Smooth muscle cell (in vitro differentiated cells): ENCODE measurements around the gene HES3. TPM values are rescaled to one million over a fixed set of nuclear protein-coding genes. Genes with fewer than 3 reads are reported as not detected.

Experiments used
- DNase-seq: peaks from one replicate; lab custom pipeline; 2025; ENCODE audit not compliant: unreplicated experiment; lab: John Stamatoyannopoulos, UW
- H2AFZ ChIP-seq: fragments of 200-600 bp; sonication (generic); 2 replicates; pipeline ENCODE4 v1.6.0; 2016; ENCODE audit warnings: antibody characterized with exemption, low read depth, mild to moderate bottlenecking
- H3F3A ChIP-seq: fragments of 200-600 bp; sonication (generic); 2 replicates; pipeline ENCODE4 v1.6.0; 2017; ENCODE audit warnings: antibody characterized with exemption, low read depth
- H3K27ac ChIP-seq: fragments of 200-600 bp; sonication (generic); 2 replicates; pipeline ENCODE4 v1.5.1; 2016; ENCODE audit warnings: low read depth, mild to moderate bottlenecking
- H3K27me3 ChIP-seq: fragments of 200-600 bp; sonication (generic); 2 replicates; pipeline ENCODE4 v1.6.1; 2016; ENCODE audit warnings: low read depth, mild to moderate bottlenecking
- H3K36me3 ChIP-seq: fragments of 200-600 bp; sonication (generic); 2 replicates; pipeline ENCODE4 v1.5.1; 2016; ENCODE audit warnings: low read depth
- H3K4me1 ChIP-seq: fragments of 200-600 bp; sonication (generic); 2 replicates; pipeline ENCODE4 v1.5.1; 2016; ENCODE audit warnings: low read depth
- H3K4me2 ChIP-seq: fragments of 200-600 bp; sonication (generic); 2 replicates; pipeline ENCODE4 v1.6.0; 2016; ENCODE audit warnings: mild to moderate bottlenecking
- H3K4me3 ChIP-seq: fragments of 200-600 bp; sonication (generic); 2 replicates; pipeline ENCODE4 v1.5.1; 2016; ENCODE audit warnings: mild to moderate bottlenecking
- H3K79me2 ChIP-seq: fragments of 200-600 bp; sonication (generic); 2 replicates; pipeline ENCODE4 v1.6.0; 2016; ENCODE audit warnings: low read depth, mild to moderate bottlenecking
- H3K9ac ChIP-seq: fragments of 200-600 bp; sonication (generic); 2 replicates; pipeline ENCODE4 v1.6.0; 2016; ENCODE audit warnings: low read depth
- H3K9me3 ChIP-seq: fragments of 200-600 bp; sonication (generic); replicated peaks from 2 replicates; pipeline ENCODE4 v1.5.1; 2016; ENCODE audit warnings: low read depth
- H4K20me1 ChIP-seq: fragments of 200-600 bp; sonication (generic); 2 replicates; pipeline ENCODE4 v1.6.0; 2016; ENCODE audit warnings: low read depth
- WGBS: methylation state at CpG from one replicate; pipeline ENCODE4 v1.1.7; 2016; ENCODE audit warnings: low lambda C conversion rate; 5-methylcytosine and 5-hydroxymethylcytosine counted together
- polyA plus RNA-seq: library from polyadenylated mRNA; unstranded; fragments of >200 nt; fragmentation: Nextera tagmentation; extraction: Ambion mirVana; gene quantifications from 2 replicates; pipeline ENCODE4 v1.2.1, GENCODE V29; 2016
- total RNA-seq: library from RNA; depleted of rRNA; stranded (reverse); fragments of >200 nt; gene quantifications from 2 replicates; pipeline ENCODE4 v1.2.3, GENCODE V29; 2014
- TF ChIP-seq, protein P1 (sequence below): fragments of 200-600 bp; sonication (generic); IDR thresholded peaks from 2 replicates; pipeline ENCODE4 v1.5.1; 2017; ENCODE audit warnings: borderline replicate concordance, mild to moderate bottlenecking, antibody characterized with exemption; ENCODE audit not compliant: insufficient read depth, poor library complexity, severe bottlenecking

The HES3 gene
- total and polyA plus RNA-seq, 2 experiments from 2014 or later = not detected

DNA sequence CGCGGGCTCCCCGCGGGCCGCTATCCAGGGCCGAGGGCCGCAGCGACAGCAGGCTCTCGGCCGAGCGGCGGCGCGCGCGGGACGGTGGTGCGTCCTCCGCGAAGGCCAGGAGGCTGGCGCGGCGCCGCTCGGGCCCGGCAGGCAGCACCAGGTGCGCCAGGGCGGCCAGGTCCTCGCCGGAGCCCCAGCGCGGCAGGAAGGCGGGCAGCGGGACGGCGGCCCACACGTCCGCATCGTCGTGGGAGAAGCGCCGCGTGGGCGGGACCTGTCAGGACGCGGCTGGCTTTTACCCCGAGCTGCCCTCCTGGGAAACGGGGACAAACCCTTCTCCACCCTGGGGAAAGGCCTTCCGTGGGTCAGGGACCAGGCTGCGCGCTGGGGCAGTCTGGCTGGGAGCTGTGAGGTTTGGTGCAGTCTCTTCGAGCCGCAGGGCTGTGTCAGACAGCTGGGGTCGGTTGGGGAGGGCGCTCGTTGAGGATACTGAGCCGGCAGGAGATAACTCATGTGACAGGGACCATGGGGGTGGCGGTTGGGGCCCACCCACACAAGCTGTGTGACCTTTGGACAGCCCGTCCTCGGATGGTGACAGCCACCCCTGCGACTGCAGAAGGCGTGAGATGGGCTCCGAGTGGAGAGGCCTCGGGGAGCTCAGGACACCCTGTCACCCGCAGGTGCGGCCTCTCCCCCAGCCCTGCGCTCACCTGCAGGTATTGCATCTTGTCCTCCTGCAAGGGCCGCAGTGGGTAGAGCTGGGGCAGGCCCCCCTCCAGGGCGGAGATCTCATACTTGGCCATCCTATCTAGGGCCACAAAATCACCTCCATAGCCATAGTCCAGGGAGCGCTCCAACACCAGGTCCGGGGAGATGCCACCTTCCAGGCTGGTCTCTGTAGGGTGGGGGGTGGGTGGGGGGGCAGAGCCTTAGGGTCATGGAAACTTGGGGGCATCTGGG, 6.0 kb downstream of the HES3 start:
- Histone ChIP-seq H3K36me3 (no peaks in the 10 kb centered on the region), H3K9ac (no peak overlapping the region), H3K79me2 (no peaks in the 10 kb centered on the region), H3K4me3 (no peak overlapping the region), H3K4me2 (no peak overlapping the region), H3K9me3 (no peaks in the 10 kb centered on the region), H3F3A (peaks cover 3% of the 10 kb centered on the region), H2AFZ (no peak overlapping the region), H4K20me1 (peaks cover 17% of the 10 kb centered on the region), H3K4me1 (no peaks in the 10 kb centered on the region), H3K27me3 (peaks cover 62% of the 10 kb centered on the region), H3K27ac (no peak overlapping the region)
- no peak for DNase-seq
- TF ChIP-seq, protein P1, sequence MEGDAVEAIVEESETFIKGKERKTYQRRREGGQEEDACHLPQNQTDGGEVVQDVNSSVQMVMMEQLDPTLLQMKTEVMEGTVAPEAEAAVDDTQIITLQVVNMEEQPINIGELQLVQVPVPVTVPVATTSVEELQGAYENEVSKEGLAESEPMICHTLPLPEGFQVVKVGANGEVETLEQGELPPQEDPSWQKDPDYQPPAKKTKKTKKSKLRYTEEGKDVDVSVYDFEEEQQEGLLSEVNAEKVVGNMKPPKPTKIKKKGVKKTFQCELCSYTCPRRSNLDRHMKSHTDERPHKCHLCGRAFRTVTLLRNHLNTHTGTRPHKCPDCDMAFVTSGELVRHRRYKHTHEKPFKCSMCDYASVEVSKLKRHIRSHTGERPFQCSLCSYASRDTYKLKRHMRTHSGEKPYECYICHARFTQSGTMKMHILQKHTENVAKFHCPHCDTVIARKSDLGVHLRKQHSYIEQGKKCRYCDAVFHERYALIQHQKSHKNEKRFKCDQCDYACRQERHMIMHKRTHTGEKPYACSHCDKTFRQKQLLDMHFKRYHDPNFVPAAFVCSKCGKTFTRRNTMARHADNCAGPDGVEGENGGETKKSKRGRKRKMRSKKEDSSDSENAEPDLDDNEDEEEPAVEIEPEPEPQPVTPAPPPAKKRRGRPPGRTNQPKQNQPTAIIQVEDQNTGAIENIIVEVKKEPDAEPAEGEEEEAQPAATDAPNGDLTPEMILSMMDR = no peak
- 30% methylated on average over 61 of the region's 71 CpGs for WGBS

DNA sequence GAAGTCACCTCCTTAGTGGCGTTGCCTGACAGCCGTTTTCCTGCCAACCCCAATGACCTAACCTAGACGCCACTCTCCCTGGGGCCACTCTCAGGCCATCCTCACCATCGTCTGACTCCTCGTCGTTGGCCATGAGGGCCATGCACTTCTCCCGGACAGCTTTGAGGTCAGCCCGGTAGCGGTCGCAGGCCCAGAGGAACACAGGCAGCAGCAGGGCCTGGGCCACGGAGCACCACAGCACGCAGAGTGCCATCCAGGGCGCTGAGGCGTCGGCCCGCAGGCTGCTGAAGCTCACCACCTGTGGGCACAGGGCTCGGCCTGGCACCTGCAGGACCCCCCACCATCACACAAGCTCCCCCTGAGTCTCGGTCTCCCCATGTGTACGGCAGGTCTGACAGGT, 7.3 kb downstream of the HES3 start:
- no peak overlapping the region for H3K27ac ChIP-seq
- peaks cover 50% of the 10 kb centered on the region for H3K27me3 ChIP-seq
- H3K79me2 ChIP-seq = no peaks in the 10 kb centered on the region
- H3K9ac ChIP-seq = no peak overlapping the region
- H2AFZ ChIP-seq = no peak overlapping the region
- H3F3A ChIP-seq = peaks cover 3% of the 10 kb centered on the region
- no peak for DNase-seq
- H3K4me3 ChIP-seq = no peak overlapping the region
- no peaks in the 10 kb centered on the region for H3K36me3 ChIP-seq
- 89% methylated on average over 19 of the region's 19 CpGs for WGBS
- TF ChIP-seq, protein P1 = no peak
- no peaks in the 10 kb centered on the region for H3K9me3 ChIP-seq
- H3K4me2 ChIP-seq = no peak overlapping the region
- H4K20me1 ChIP-seq = peaks cover 10% of the 10 kb centered on the region
- H3K4me1 ChIP-seq = no peaks in the 10 kb centered on the region

DNA sequence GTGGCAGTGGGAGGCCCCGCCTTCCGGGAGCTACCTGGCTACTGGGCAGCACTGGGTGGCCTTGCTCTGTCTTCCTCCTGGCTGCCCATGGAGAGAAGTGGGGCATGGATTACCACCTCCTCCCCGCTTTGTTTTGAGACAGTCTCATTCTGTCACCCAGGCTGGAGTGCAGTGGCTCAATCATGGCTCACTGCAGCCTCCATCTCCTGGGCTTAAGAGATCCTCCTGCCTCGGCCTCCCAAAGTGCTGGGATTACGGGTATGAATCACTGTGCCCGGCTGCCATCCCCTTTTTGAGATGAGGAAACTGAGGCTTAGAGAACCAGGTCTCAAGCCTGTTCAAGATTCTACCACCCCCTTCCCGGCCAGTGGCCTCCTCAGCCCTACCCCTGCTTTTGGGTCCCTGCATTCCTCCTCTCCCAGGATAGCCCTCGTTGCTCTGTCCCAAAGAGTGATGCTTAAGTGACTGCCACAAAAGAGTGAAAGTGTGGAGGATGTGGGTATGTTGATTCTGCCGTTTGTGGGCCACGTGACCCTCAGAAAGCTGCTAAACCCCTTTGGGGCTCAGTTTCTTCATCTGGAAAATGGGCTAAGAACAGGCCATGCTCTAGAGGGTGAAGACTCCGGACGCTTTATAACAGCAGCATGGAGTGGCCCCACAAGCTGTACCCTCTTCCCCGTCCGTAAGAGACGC, 7.8 kb downstream of the HES3 start:
- Histone ChIP-seq H3K4me3 (no peak overlapping the region), H3K36me3 (no peaks in the 10 kb centered on the region), H3K27ac (no peak overlapping the region), H3K79me2 (no peaks in the 10 kb centered on the region), H4K20me1 (peaks cover 6% of the 10 kb centered on the region), H3K27me3 (peaks cover 46% of the 10 kb centered on the region), H2AFZ (no peak overlapping the region), H3F3A (peaks cover 3% of the 10 kb centered on the region), H3K9me3 (no peaks in the 10 kb centered on the region), H3K4me2 (no peak overlapping the region), H3K9ac (no peak overlapping the region), H3K4me1 (no peaks in the 10 kb centered on the region)
- no peak for DNase-seq
- TF ChIP-seq, protein P1 = no peak
- 79% methylated on average over 15 of the region's 15 CpGs for WGBS
